K562 (cell line): ENCODE data around the gene TNC. TPM values are rescaled to one million over a fixed set of nuclear protein-coding genes. Genes with fewer than 3 reads are reported as not detected.

Experiments used
- ATAC-seq: fragments of 200-7000 bp; cut with Tn5 transposase; 3 replicates; pipeline ENCODE4 v1.9.1; 2020; ENCODE audit warnings: moderate library complexity
- BruUV-seq: library from RNA; stranded (reverse); fragments of 400-500 nt; replicated peaks from 2 replicates; lab custom pipeline; 2021; lab: Mats Ljungman, UMichigan
- CTCF ChIA-PET: fragments of 300-600 bp; formaldehyde crosslinking; extraction: SDS; loops from one replicate; lab custom pipeline; 2021; ENCODE audit warnings: low intra/inter-chr PET ratio; lab: Yijun Ruan, JAX
- POLR2A ChIA-PET: fragments of 300-600, 350-650 bp; sonication (Branson Sonifier 250); formaldehyde crosslinking; extraction: SDS; loops from one replicate; lab custom pipeline; 2021; ENCODE audit warnings: antibody characterized with exemption, inconsistent platforms; lab: Yijun Ruan, JAX
- DNase-seq, 4 experiments: peaks; one replicate each; pipeline versions ENCODE4 v3.0.0 to v3.0.0-alpha.2; 2011 to 2018; ENCODE audit warnings: low spot score in 3 of 4, mixed read lengths in 3 of 4; ENCODE audit errors: extremely low read depth in 1 of 4
- FAIRE-seq: peaks from 2 replicates; lab custom pipeline; 2011; peaks lifted over from hg19 to GRCh38; lab: Jason Lieb, UNC
- H2AFZ ChIP-seq: 2 replicates; pipeline ENCODE4 v1.6.0; 2011; ENCODE audit warnings: low read depth, low read length, control low read depth, inconsistent platforms
- H3K27ac ChIP-seq: fragments of 200-600 bp; 3 replicates; pipeline ENCODE4 v1.8.0; 2011; ENCODE audit warnings: low read depth, mild to moderate bottlenecking, control low read depth, inconsistent platforms, low read length, moderate library complexity, mixed read lengths; ENCODE audit errors: extremely low read depth
- H3K27me3 ChIP-seq, 2 experiments: fragments of 300-600 bp in 1 of 2; 2 replicates in 1 of 2; 3 replicates in 1 of 2; pipeline versions ENCODE4 v1.6.0 to v1.8.0; 2011; ENCODE audit warnings: inconsistent platforms in 2 of 2, low read length in 2 of 2, mild to moderate bottlenecking in 1 of 2, mixed read lengths in 1 of 2, moderate library complexity in 1 of 2; ENCODE audit not compliant: control insufficient read depth in 2 of 2, insufficient read depth in 2 of 2
- H3K36me3 ChIP-seq: fragments of 300-600 bp; 3 replicates; pipeline ENCODE4 v1.8.0; 2011; ENCODE audit warnings: mild to moderate bottlenecking, low read length, inconsistent platforms; ENCODE audit not compliant: control insufficient read depth, insufficient read depth
- H3K4me1 ChIP-seq, 2 experiments: fragments of 200-600 bp in 1 of 2; replicated peaks in 1 of 2; 2 replicates in 1 of 2; 3 replicates in 1 of 2; pipeline versions ENCODE4 v1.5.1 to v1.8.0; 2011; ENCODE audit warnings: inconsistent platforms in 2 of 2, low read length in 2 of 2, mild to moderate bottlenecking in 1 of 2, mixed read lengths in 1 of 2, moderate library complexity in 1 of 2; ENCODE audit not compliant: control insufficient read depth in 2 of 2, insufficient read depth in 2 of 2
- H3K4me2 ChIP-seq: 2 replicates; pipeline ENCODE4 v1.6.1; 2011; ENCODE audit warnings: low read length, control low read depth, inconsistent platforms, mixed read lengths; ENCODE audit not compliant: insufficient read depth
- H3K4me3 ChIP-seq: fragments of 200-600 bp; sonication (generic), shearing (Covaris generic); 2 replicates; pipeline ENCODE4 v1.5.1; 2016; ENCODE audit warnings: control low read depth, inconsistent platforms
- H3K79me2 ChIP-seq: fragments of 200-600 bp; 3 replicates; pipeline ENCODE4 v1.8.0; 2011; ENCODE audit warnings: low read length, inconsistent platforms; ENCODE audit not compliant: control insufficient read depth, insufficient read depth
- H3K9ac ChIP-seq, 2 experiments: 2 replicates each; pipeline versions ENCODE4 v1.6.0 to v1.6.1; 2011; ENCODE audit warnings: low read depth in 2 of 2, low read length in 2 of 2, control low read depth in 1 of 2, inconsistent platforms in 1 of 2, mild to moderate bottlenecking in 1 of 2, mixed read lengths in 1 of 2; ENCODE audit not compliant: insufficient read depth in 1 of 2
- H3K9me1 ChIP-seq: one replicate; pipeline ENCODE4 v1.6.0; 2011; ENCODE audit warnings: inconsistent platforms, mild to moderate bottlenecking, low read length, moderate library complexity; ENCODE audit not compliant: control insufficient read depth, insufficient read depth
- H3K9me3 ChIP-seq: replicated peaks from 2 replicates; pipeline ENCODE4 v1.5.1; 2011; ENCODE audit warnings: low read depth, low read length, inconsistent platforms; ENCODE audit not compliant: control insufficient read depth, insufficient read depth
- H4K20me1 ChIP-seq: replicated peaks from 2 replicates; pipeline ENCODE4 v1.6.1; 2011; ENCODE audit warnings: low read length, inconsistent platforms, mixed read lengths; ENCODE audit not compliant: control insufficient read depth, insufficient read depth
- HDAC2 ChIP-seq: fragments of 450-650 bp; IDR thresholded peaks from 2 replicates; pipeline ENCODE4 v1.6.1; 2016; ENCODE audit warnings: mild to moderate bottlenecking
- NR4A1 ChIP-seq, 2 experiments: fragments of 250-450 bp in 1 of 2; fragments of 450-650 bp in 1 of 2; sonication (Bioruptor Pico) in 1 of 2; IDR thresholded peaks; 2 replicates each; pipeline versions ENCODE4 v1.4.0 to v1.6.1; 2016 to 2020; ENCODE audit warnings: mild to moderate bottlenecking in 2 of 2, missing compliant biosample characterization in 1 of 2, missing genetic modification characterization in 1 of 2, moderate library complexity in 1 of 2
- TRIM28 ChIP-seq: fragments of 450-650 bp; IDR thresholded peaks from 2 replicates; pipeline ENCODE4 v1.6.1; 2017
- WGBS: fragments of 100-300 bp; shearing (Covaris generic); methylation state at CpG from one replicate; pipeline ENCODE4 v1.1.6; 2016; ENCODE audit warnings: low coverage, mixed read lengths; ENCODE audit not compliant: insufficient coverage; ENCODE audit errors: missing lambda C conversion rate; 5-methylcytosine and 5-hydroxymethylcytosine counted together
- in situ Hi-C: fragments of 300-500 bp; cut with MboI; formaldehyde crosslinking; loops from 4 replicates; pipeline ENCODE4 v1.15.0; 2018; ENCODE audit warnings: inconsistent platforms, mixed read lengths
- intact Hi-C: fragments of 100-400 bp; cut with micrococcal nuclease; formaldehyde crosslinking; loops from 2 replicates; pipeline ENCODE4 v1.14.2; 2022
- polyA plus RNA-seq, 8 experiments: library from polyadenylated mRNA; depleted of rRNA in 4 of 8; stranded (reverse) in 5 of 8; unstranded in 3 of 8; fragments of >200 nt; fragmentation: Nextera tagmentation in 2 of 8; fragmentation: Illumina TruSeq in 1 of 8; extraction: Ambion mirVana in 2 of 8; extraction: Trizol in 1 of 8; gene quantifications; 2 replicates each; pipeline versions ENCODE4 v1.2.1 to v1.2.3, GENCODE V29; 2011 to 2014; ENCODE audit warnings: inconsistent platforms in 1 of 8, missing spikeins in 1 of 8
- total RNA-seq, 7 experiments: library from RNA; depleted of rRNA in 6 of 7; stranded (reverse); fragments of >200 nt in 6 of 7; fragmentation: Illumina TruSeq in 2 of 7; extraction: Trizol in 2 of 7; gene quantifications; 2 replicates each; pipeline versions ENCODE4 v1.2.1 to v1.2.3, GENCODE V29; 2011 to 2021; ENCODE audit warnings: low replicate concordance in 1 of 7
- TF ChIP-seq, protein P1 (sequence below): fragments of 450-650 bp; IDR thresholded peaks from 2 replicates; pipeline ENCODE4 v1.7.1; 2018; ENCODE audit warnings: mild to moderate bottlenecking, low read depth; ENCODE audit not compliant: partially characterized antibody
- TF ChIP-seq, protein P2 (sequence below): fragments of 450-650 bp; formaldehyde crosslinking; IDR thresholded peaks from 2 replicates; pipeline ENCODE4 v1.4.0; 2022; ENCODE audit warnings: missing genetic modification characterization

The TNC gene
- total and polyA plus RNA-seq, 9 of the 15 experiments (the other 6 are each of a cell fraction or from before 2014, with no cell fraction given) = under 0.01 to 0.29 TPM; not detected in 7

DNA sequence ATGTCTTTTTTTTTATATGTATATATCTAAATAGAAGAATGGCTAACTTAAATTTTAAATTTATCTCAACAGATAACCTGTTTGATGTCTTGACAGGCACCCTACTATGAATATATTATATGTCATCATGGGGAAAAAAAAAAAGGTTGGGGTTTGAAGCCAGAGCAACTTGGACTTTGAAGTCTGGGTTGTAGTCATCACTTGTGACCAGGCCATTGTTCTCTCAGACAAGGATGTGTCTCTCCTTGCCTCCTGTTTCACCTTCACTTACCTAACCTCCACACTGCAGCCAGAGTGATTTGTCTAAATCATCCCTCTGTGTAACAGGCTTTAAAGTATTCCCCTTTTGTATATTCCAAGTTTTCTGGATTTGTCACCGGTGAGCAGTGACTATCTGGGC, 130.8 kb downstream of the TNC start:
- CTCF ChIA-PET = no interaction called here
- intact Hi-C loops = no loop called here
- no TSS peak for BruUV-seq

More for the DNA sequence above, 130.8 kb downstream of the TNC start:
- no peak overlapping the region for H3K4me3 ChIP-seq
- TF ChIP-seq, protein P1, sequence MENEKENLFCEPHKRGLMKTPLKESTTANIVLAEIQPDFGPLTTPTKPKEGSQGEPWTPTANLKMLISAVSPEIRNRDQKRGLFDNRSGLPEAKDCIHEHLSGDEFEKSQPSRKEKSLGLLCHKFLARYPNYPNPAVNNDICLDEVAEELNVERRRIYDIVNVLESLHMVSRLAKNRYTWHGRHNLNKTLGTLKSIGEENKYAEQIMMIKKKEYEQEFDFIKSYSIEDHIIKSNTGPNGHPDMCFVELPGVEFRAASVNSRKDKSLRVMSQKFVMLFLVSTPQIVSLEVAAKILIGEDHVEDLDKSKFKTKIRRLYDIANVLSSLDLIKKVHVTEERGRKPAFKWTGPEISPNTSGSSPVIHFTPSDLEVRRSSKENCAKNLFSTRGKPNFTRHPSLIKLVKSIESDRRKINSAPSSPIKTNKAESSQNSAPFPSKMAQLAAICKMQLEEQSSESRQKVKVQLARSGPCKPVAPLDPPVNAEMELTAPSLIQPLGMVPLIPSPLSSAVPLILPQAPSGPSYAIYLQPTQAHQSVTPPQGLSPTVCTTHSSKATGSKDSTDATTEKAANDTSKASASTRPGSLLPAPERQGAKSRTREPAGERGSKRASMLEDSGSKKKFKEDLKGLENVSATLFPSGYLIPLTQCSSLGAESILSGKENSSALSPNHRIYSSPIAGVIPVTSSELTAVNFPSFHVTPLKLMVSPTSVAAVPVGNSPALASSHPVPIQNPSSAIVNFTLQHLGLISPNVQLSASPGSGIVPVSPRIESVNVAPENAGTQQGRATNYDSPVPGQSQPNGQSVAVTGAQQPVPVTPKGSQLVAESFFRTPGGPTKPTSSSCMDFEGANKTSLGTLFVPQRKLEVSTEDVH = no peak
- TF ChIP-seq TRIM28 (no peak), HDAC2 (no peak), NR4A1 (CRISPR knock-in tag; IDR thresholded peaks at IDR 0.05) (no peak), NR4A1 (tag; IDR thresholded peaks at IDR 0.05) (no peak)
- TF ChIP-seq, protein P2, sequence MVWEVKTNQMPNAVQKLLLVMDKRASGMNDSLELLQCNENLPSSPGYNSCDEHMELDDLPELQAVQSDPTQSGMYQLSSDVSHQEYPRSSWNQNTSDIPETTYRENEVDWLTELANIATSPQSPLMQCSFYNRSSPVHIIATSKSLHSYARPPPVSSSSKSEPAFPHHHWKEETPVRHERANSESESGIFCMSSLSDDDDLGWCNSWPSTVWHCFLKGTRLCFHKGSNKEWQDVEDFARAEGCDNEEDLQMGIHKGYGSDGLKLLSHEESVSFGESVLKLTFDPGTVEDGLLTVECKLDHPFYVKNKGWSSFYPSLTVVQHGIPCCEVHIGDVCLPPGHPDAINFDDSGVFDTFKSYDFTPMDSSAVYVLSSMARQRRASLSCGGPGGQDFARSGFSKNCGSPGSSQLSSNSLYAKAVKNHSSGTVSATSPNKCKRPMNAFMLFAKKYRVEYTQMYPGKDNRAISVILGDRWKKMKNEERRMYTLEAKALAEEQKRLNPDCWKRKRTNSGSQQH (CRISPR knock-in tag) = no peak
- TF ChIP-seq, all 486 proteins: peak for 0
- Histone ChIP-seq H3K36me3 (no peaks in the 10 kb centered on the region), H3K9me3 (no peaks in the 10 kb centered on the region), H2AFZ (no peak overlapping the region), H4K20me1 (no peaks in the 10 kb centered on the region), H3K79me2 (no peaks in the 10 kb centered on the region), H3K4me2 (no peak overlapping the region), H3K4me1 (no peaks in the 10 kb centered on the region), H3K27ac (no peak overlapping the region), H3K27me3 (no peaks in the 10 kb centered on the region), H3K9ac (no peak overlapping the region), H3K9me1 (no peaks in the 10 kb centered on the region)
- DNase-seq = no peak
- in situ Hi-C loops = no loop called here
- FAIRE-seq = no peak
- POLR2A ChIA-PET = no interaction called here
- 0% methylated on average over 1 of the region's 1 CpG for WGBS
- ATAC-seq = no peak
